C4-2B (cell line): ENCODE results near the gene SCYL3.

Experiments used
- H3K27ac ChIP-seq: fragments of 450-650 bp; 2 replicates; pipeline ENCODE4 v1.5.1; 2017
- ZFX ChIP-seq: fragments of 450-650 bp; IDR thresholded peaks from 2 replicates; pipeline ENCODE4 v1.6.1; 2017
- TF ChIP-seq, protein P1 (sequence below): fragments of 450-650 bp; conservative IDR thresholded peaks from 2 replicates; pipeline ENCODE4 v1.5.1; 2017; ENCODE audit warnings: mild to moderate bottlenecking

Gene SCYL3, protein sequence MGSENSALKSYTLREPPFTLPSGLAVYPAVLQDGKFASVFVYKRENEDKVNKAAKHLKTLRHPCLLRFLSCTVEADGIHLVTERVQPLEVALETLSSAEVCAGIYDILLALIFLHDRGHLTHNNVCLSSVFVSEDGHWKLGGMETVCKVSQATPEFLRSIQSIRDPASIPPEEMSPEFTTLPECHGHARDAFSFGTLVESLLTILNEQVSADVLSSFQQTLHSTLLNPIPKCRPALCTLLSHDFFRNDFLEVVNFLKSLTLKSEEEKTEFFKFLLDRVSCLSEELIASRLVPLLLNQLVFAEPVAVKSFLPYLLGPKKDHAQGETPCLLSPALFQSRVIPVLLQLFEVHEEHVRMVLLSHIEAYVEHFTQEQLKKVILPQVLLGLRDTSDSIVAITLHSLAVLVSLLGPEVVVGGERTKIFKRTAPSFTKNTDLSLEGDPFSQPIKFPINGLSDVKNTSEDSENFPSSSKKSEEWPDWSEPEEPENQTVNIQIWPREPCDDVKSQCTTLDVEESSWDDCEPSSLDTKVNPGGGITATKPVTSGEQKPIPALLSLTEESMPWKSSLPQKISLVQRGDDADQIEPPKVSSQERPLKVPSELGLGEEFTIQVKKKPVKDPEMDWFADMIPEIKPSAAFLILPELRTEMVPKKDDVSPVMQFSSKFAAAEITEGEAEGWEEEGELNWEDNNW

DNA sequence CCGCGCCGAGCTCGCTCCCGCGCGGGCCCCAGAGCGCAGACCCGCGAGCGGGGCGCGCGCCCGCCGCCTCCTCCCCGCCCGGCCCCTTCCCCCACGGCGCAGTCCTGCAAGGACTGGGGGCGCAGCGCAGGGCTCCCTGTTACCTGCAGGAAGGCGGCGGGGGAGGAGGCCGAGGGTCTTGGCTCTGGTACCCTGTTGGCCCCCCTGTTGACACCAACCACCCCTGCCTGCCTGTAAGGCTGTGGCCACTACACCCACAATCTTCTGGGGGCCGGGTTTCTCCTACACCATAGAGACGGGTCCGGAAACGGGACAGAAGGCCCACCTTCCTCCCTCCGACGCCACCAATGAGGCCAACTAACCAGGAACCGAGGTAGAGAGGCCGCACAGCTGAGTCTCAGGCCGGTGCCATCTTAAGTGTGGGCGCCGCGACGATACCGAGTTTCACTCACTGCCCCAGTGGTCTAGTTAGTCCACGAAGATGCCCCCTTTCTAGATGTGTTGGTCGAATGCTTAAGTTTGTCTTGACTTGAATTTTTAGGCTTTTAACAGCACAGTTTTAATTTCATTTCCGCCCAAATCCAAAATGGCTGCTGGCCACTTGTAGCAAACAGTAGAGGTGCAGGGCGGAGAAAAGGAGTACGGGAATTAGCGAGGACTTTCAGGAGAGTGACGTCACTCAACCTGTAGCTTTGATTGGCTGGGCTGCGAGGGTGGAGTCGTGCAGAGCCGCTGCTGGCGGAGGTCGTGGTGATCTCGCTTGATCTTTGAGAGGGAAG, at the start of gene SCYL3:
Gene SCYL3, minus strand, starts transcription at position 252 of the 779 bp plus-strand sequence. CDS start 5,056 bp downstream, outside the sequence.
- H3K27ac ChIP-seq = peak within 1 kb of the TSS; percentile 99
- TF ChIP-seq, protein P1, sequence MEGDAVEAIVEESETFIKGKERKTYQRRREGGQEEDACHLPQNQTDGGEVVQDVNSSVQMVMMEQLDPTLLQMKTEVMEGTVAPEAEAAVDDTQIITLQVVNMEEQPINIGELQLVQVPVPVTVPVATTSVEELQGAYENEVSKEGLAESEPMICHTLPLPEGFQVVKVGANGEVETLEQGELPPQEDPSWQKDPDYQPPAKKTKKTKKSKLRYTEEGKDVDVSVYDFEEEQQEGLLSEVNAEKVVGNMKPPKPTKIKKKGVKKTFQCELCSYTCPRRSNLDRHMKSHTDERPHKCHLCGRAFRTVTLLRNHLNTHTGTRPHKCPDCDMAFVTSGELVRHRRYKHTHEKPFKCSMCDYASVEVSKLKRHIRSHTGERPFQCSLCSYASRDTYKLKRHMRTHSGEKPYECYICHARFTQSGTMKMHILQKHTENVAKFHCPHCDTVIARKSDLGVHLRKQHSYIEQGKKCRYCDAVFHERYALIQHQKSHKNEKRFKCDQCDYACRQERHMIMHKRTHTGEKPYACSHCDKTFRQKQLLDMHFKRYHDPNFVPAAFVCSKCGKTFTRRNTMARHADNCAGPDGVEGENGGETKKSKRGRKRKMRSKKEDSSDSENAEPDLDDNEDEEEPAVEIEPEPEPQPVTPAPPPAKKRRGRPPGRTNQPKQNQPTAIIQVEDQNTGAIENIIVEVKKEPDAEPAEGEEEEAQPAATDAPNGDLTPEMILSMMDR = no peak
- no peak for TF ChIP-seq ZFX

DNA sequence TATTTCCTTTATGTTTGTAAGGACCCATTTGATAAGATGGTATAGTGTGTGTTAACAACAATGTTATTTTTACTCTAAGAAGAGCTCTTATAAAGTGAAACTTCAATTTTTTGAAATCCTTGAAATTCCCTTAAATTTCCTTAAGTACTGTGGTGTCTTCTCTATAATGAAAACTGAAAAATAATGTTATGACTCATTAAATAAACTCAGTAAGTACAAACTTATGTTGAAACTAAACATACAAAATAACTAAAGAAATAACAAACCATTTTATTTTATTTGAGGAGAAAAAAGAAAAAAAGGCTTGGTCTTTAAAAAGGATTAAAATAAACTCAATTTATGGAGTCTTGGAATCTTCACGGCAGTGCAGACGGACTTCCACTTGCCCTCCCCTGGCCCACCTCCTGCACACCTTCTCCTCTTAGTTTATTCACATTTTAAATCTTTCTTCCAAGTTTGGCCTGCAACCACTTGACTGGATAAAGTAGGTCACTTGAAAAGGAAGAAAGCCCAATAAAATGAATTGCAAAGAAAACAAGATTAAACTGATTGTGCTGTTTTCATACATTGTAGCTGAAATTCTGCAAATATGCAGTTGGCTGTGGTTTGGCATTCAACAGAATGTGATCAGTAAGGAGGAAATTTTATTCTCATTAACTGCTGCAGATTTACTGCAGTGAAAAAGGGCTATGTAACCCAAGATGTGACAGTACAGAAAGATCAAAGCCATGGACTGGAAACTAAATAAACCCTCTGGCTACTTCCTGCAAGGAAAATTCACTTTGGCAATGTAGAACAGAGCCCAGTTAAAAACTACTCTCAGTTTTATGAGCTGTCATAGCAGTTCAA, 48.5 kb upstream of the SCYL3 start:
- no peak overlapping the region for H3K27ac ChIP-seq
- no peak for TF ChIP-seq ZFX
- TF ChIP-seq, protein P1 = no peak

DNA sequence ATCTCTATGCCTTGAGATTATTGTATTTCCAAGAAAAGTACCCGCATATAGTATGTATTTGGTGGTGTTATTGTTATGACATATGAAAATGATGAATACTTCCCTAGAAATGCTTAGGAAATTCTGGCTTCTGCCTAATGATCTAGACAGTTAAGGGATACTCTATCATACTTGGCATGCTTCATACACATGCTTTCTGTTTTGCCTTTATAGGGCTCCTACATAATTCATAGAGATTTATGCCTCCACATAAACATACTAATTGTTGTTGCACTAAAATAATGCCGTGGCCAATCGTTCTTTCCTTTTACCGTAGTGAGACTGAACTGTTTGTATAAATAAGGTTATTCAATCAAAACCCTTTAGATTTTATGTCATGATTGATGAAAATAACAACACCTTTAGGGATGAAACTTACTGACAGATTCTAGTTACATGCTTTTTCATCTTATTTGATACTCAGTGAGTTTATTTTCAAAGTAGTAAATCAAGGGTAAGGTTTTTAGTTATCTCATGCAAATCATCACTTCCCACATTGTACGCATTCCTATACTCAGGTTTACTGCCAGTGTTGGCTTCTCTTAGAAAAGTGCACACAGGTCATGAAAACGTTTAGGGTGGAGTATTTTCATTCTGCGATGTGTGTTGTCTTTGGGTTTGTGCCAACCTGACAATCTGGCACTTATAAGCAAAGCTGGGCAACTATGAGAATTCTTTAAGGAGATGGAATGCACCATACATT, 40.5 kb upstream of the SCYL3 start:
- no peak overlapping the region for H3K27ac ChIP-seq
- no peak for TF ChIP-seq ZFX
- TF ChIP-seq, protein P1 = no peak

DNA sequence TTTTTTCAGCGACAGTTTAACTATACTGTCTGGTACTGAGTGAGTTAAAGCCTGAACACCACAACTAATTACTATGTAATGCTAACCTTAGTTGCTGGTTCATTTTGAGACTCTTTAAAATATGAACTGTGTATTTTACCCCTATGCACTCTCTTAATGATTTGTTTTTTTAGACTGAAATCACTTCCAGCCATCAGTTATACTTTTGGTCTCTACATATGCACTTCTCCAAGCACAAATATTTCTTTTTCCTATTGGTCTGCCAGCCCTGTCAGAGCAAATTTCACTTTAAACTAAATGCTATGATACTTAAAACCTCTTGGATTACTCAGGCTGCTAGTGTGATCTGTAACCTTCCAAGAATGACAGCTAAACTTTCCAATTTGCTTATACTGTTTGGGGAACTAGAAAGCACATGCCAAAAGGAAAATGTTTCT, 38.1 kb upstream of the SCYL3 start:
- no peak for TF ChIP-seq ZFX
- TF ChIP-seq, protein P1 = no peak
- H3K27ac ChIP-seq = no peak overlapping the region

DNA sequence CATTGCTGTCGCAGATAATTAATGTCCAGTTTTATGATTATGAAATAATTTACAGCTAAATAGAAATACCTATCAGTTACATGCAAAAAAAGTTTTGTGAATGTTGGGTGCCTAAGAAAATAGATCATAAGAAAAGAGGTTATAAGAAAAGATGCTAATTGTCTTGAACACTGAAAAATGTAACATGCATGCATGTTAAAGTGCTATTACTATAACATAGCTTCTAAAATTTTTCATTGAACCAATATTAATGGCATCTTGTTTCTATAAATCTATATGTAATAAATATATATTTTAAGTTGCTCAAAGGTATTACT, 35.5 kb upstream of the SCYL3 start:
- TF ChIP-seq, protein P1 = peak; percentile 51
- TF ChIP-seq ZFX = no peak
- no peak overlapping the region for H3K27ac ChIP-seq

DNA sequence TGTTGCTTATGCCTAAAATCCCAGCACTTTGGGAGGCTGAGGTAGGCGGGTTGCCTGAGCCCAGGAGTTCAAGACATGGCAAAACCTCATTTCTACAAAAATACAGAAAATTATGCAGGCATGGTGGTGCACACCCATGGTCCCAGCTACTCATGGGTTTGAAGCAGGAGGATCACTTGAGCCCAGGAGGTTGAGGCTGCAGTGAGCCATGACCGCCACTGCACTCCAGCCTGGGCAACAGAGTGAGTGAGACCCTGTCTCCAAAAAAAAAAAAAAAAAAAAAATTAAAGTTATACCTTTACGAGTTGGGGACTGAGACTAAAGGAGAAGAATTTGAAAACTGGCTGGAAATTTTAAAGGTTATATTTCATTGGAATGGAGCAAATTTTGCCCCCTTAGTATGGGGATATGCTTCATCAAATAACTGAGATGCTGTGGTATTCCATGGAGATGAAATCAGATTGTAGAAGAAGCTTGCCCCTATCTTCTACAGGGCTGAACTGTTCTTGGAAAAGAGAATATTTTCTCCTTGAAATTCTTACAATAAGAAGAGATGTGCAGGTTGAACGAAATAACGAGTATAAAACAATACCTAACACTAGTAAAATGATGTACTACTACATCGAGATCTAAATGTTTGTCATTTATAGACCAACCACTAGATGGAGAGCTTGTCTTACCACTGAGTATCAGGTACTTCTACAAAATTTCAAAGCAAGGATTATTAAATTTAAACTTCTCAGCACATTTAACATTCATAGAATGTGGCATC, 34.9 kb upstream of the SCYL3 start:
- no peak overlapping the region for H3K27ac ChIP-seq
- TF ChIP-seq, protein P1 = peak; percentile 87
- TF ChIP-seq ZFX = no peak
